Stomach (tissue), 4 donors: ENCODE data around the gene CPLX3.

Experiments used
- CTCF ChIP-seq, 7 experiments: fragments of 450-650 bp in 4 of 7; fragments of 200-600 bp in 3 of 7; sonication (generic) in 3 of 7; IDR thresholded peaks; one replicate each; pipeline ENCODE4 v1.5.1; 2016 to 2019; ENCODE audit warnings: antibody characterized with exemption in 7 of 7, control low read depth in 2 of 7, mild to moderate bottlenecking in 1 of 7
- EP300 ChIP-seq: sonication (generic); formaldehyde crosslinking; IDR thresholded peaks from one replicate; pipeline ENCODE4 v1.6.1; 2017; ENCODE audit warnings: antibody characterized with exemption
- POLR2A ChIP-seq, 4 donors: fragments of 450-650 bp; IDR thresholded peaks; one replicate each; pipeline ENCODE4 v1.6.1; 2016; ENCODE audit warnings: antibody characterized with exemption in 4 of 4, control low read depth in 2 of 4, mild to moderate bottlenecking in 1 of 4, moderate library complexity in 1 of 4
- POLR2AphosphoS5 ChIP-seq, 3 donors: sonication (generic); formaldehyde crosslinking; IDR thresholded peaks; one replicate each; pipeline ENCODE4 v1.6.1; 2016; ENCODE audit warnings: antibody characterized with exemption in 3 of 3

- no peak for TF ChIP-seq CTCF (IDR thresholded peaks at IDR 0.05)
- TF ChIP-seq POLR2A (IDR thresholded peaks at IDR 0.05): no peak
- no peak for TF ChIP-seq POLR2AphosphoS5 (IDR thresholded peaks at IDR 0.05)
- TF ChIP-seq EP300: no peak
Measured at GRCh38 chr15:74855857-74856256, 29.4 kb downstream of the CPLX3 start.
